Measurements from ENCODE around the gene MYH6.

Gene MYH6

GRCh38 chr14:23370221-23370620, 37.9 kb downstream of the MYH6 start:
- H3K4me3 ChIP-seq (ENCODE audit: low read depth, low read length), result no peak overlapping the region
- no peak for TF ChIP-seq CTCF (IDR thresholded peaks at IDR 0.05; ENCODE audit: insufficient read depth, low read depth, low read length, missing control alignments)
- DNase-seq (ENCODE audit: low read depth), result no peak

- H3K4me3 ChIP-seq (ENCODE audit: low read depth, low read length), result no peak overlapping the region
- no peak for TF ChIP-seq CTCF (IDR thresholded peaks at IDR 0.05; ENCODE audit: insufficient read depth, low read depth, low read length, missing control alignments)
- no peak for DNase-seq (ENCODE audit: low read depth)
These were observed 41.6 kb downstream of the MYH6 start for GRCh38 chr14:23366426-23366921.

GRCh38 chr14:23365732-23366425, 42.2 kb downstream of the MYH6 start:
- no peak overlapping the region for H3K4me3 ChIP-seq (ENCODE audit: low read depth, low read length)
- TF ChIP-seq CTCF (IDR thresholded peaks at IDR 0.05; ENCODE audit: insufficient read depth, low read depth, low read length, missing control alignments), result no peak
- no peak for DNase-seq (ENCODE audit: low read depth)

GRCh38 chr14:23365036-23365731, 42.9 kb downstream of the MYH6 start, which contains the start of gene EFS:
EFS (minus strand) TSS chr14:23365172; CDS start chr14:23365025, 147 bp downstream.
- no peak for DNase-seq (ENCODE audit: low read depth)
- no peak within 1 kb of the TSS for H3K4me3 ChIP-seq (ENCODE audit: low read depth, low read length)
- no peak for TF ChIP-seq CTCF (IDR thresholded peaks at IDR 0.05; ENCODE audit: insufficient read depth, low read depth, low read length, missing control alignments)

- no peak for TF ChIP-seq CTCF (IDR thresholded peaks at IDR 0.05; ENCODE audit: insufficient read depth, low read depth, low read length, missing control alignments)
- H3K4me3 ChIP-seq (ENCODE audit: low read depth, low read length), result no peak overlapping the region
These were observed 43.7 kb downstream of the MYH6 start for GRCh38 chr14:23364164-23365035.

GRCh38 chr14:23362200-23362599, 45.9 kb downstream of the MYH6 start:
- no peak for DNase-seq (ENCODE audit: low read depth)
- TF ChIP-seq CTCF (IDR thresholded peaks at IDR 0.05; ENCODE audit: insufficient read depth, low read depth, low read length, missing control alignments), result no peak
- no peak overlapping the region for H3K4me3 ChIP-seq (ENCODE audit: low read depth, low read length)

More at GRCh38 chr14:23364164-23365035, 43.7 kb downstream of the MYH6 start:
- no peak for DNase-seq (ENCODE audit: low read depth)
